GM12891 (cell line): ENCODE data around the gene KCNC4.

ENCODE experiments used
- PAX5 ChIP-seq: IDR thresholded peaks from 2 replicates; pipeline ENCODE4 v1.6.1; 2011; ENCODE audit warnings: low read length, moderate library complexity, mild to moderate bottlenecking; ENCODE audit not compliant: insufficient read depth, severe bottlenecking
- POLR2A ChIP-seq: IDR thresholded peaks from 2 replicates; pipeline ENCODE4 v1.6.1; 2011; ENCODE audit warnings: low read depth, low read length, control low read depth
- POU2F2 ChIP-seq: IDR thresholded peaks from 2 replicates; pipeline ENCODE4 v1.6.1; 2011; ENCODE audit warnings: low read depth, mild to moderate bottlenecking, control low read depth, low read length, moderate library complexity
- TAF1 ChIP-seq: IDR thresholded peaks from 2 replicates; pipeline ENCODE4 v1.6.1; 2011; ENCODE audit warnings: low read depth, low read length, control low read depth

DNA sequence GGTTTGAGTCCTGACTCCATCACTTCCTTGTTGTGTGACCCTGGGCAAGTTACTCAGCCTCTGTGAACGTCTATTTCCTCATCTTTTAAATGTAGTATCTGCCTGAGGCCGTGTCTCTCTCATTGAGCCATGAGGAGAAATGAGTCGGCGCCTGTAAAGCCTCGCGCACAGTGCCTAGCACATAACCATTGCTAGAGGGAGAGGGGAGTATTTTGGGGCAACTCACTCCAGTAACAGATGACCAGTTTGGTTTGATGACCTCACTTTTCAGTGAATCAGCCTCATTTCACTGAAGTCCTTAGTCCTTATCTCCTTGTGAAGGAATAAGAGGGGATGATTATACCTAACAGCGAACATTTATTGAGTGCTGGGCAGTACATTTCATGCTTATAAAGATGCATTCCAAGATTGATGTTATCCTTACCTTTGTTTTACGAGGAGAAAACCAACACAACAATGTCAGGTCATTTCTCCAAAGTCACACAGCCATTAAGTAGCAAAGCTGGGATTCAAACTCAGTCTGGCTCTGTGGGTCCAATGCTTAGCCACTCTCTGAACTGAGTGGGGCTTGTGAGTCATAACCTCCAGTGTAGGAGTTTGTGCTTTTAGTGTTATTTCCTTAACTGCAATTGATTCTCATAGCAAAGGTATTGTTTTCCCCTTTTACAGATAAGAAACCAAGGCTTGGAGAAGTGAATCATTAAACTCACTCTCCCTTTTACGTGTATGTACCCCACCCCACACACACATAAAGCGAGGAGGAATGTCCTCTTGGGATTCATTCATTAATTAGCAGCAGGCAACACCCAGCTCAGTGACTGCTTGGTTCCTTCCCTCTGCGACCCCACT is 25.9 kb downstream of the KCNC4 start:
- TF ChIP-seq POLR2A, result no peak
- TF ChIP-seq TAF1, result no peak
- TF ChIP-seq PAX5, result no peak
- TF ChIP-seq POU2F2, result no peak
